Stimulated activated CD4-positive, alpha-beta T cell treated with anti-CD3 and anti-CD28 coated beads, Interleukin-1b, Interleukin-23, amount 100 ng/mL, for 4 hours (primary cell): Measurements from ENCODE around the gene NIT1.

ENCODE experiments used
- DNase-seq, 2 donors: peaks; one replicate each; pipeline ENCODE4 v3.0.0-alpha.2; 2020; ENCODE audit warnings: low read depth in 2 of 2

NIT1 gene

DNA sequence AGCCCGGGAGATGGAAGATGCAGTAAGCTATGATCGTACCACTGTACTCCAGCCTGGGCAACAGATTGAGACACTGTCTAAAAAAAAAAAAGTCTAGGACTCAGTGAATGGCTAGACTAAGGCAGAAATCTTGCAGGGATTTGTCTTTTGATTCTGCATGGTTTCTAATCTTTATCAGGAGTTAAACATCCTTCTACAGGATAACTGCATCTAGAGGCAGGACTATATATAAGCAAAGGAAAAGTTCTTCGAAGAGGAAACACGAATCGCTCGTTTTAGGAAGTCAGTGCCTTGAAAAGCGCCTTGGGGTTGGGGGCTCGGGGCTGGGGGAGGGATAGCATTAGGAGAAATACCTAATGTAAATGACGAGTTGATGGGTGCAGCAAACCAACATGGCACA is 35.3 kb downstream of the NIT1 start:
- no peak for DNase-seq

GRCh38 chr1:161153682-161154337 is 35.9 kb downstream of the NIT1 start, which contains the start of gene UFC1:
Gene UFC1, plus strand, starts transcription at chr1:161153978. Its CDS starts 20 bp downstream, at chr1:161153998.
- DNase-seq, result peak; percentile 56 to 67

GRCh38 chr1:161157867-161158266 is 40.0 kb downstream of the NIT1 start:
- DNase-seq, result no peak

DNA sequence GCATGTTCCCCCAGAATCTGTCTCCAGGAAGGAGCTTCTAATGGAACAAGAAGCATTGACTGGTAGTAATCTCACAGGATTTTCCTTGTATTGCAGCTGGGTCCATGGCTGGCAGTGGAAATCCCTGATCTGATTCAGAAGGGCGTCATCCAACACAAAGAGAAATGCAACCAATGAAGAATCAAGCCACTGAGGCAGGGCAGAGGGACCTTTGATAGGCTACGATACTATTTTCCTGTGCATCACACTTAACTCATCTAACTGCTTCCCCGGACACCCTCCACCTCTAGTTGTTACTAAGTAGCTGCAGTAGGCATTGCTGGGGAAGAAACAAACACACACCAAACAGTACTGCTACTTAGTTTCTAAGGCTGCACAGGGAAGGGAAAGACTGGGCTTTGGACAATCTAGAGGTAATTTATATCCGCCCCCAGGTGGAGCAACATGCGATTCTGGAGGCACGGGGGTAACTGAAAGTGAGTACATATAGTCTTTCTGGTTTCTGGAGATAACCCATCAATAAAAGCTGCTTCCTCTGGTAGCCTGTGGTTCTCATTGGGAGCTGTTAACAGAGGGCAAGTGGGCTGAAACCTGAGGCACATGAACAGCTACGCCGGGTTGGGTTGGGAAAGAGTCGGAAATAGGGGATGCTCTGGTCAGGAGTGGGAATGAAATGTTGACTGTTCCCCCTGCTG is 40.6 kb downstream of the NIT1 start:
- no peak for DNase-seq

DNA sequence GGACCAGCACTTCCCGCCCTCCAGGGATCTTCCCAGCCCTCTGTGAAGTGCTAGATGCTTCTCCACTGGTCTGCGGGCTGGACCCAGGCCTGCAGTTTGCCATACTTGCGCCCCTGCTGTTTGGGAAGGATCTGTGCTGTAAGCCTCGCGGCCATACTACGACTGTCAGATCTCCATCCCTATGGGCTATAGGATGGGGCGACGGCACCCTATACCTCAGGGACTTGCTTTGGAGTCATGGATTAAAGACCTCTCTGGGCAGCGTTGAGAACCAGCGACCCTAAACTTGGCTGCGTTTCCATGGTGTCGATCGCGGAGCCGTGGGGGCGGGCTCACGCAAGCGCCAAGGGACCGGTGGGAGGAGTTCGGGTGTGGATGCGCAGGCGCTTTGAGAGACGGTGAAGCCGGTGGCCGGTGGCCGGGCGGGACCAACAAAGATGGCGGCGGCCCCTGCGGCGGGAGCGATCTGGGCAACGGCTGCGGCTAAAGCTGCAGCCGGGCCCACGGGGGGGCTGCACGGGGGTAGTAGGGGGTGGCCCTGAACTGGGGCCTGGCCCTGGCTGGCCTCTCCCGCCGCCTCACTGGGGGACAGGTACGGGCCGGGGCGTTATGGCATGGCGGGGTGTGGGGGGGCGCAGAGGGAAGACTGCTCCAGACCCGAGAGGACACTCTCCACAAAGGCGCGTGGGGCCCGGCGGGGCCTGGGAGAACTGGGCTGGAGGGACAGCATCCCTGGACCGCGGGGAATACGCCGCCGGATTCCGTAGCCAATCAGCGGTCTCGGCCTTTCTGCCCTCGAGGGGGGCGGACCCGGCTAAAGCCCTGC is 41.4 kb downstream of the NIT1 start, which contains the start of gene USP21:
TSS of gene USP21 (plus strand) at position 414 of the 826 bp plus-strand sequence. CDS start 1,141 bp downstream, outside the sequence.
- peak; percentile 85 to 87 for DNase-seq

GRCh38 chr1:161159913-161160243 is 42.0 kb downstream of the NIT1 start:
- no peak for DNase-seq

DNA sequence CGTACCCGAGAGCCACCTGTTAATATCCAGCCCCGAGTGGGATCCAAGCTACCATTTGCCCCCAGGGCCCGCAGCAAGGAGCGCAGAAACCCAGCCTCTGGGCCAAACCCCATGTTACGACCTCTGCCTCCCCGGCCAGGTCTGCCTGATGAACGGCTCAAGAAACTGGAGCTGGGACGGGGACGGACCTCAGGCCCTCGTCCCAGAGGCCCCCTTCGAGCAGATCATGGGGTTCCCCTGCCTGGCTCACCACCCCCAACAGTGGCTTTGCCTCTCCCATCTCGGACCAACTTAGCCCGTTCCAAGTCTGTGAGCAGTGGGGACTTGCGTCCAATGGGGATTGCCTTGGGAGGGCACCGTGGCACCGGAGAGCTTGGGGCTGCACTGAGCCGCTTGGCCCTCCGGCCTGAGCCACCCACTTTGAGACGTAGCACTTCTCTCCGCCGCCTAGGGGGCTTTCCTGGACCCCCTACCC is 42.8 kb downstream of the NIT1 start:
- DNase-seq, result no peak

DNA sequence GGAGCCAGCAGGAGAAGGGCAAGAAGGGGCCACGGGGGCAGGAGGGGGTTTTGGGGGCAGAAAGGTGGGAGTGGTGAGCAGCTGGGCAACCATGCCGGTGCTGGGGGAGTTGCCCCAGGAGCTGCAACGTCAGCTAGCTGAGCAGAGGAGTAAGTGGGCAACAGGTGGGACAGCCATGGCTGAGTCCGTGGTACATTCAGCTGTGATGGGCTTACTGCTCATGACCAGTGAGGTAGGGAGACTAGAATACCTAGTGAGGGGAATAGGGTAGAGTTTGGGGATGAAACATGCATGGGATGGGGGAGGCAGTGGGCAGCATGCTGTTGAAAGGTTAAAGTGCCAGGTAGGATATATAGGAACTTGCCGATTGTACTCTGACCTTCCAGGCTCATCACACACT is 43.7 kb downstream of the NIT1 start:
- DNase-seq, result no peak

GRCh38 chr1:161162052-161162451 is 44.1 kb downstream of the NIT1 start:
- DNase-seq, result no peak

DNA sequence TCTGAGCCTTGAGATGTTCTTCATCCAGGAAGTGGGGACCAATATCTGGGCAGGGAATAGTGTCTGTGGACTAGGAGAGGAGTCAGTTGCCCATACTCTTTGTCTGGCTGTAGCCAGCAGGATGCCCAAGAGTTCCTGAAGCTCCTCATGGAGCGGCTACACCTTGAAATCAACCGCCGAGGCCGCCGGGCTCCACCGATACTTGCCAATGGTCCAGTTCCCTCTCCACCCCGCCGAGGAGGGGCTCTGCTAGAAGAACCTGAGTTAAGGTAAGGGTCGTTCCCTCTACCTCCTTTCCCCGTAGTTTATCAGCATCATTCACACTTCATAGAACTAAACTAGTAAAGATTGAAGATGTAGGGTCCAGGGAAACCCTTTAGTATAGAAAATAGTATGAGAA is 44.9 kb downstream of the NIT1 start:
- no peak for DNase-seq

GRCh38 chr1:161163793-161164192 is 45.9 kb downstream of the NIT1 start:
- no peak for DNase-seq

GRCh38 chr1:161164901-161165610 is 47.2 kb downstream of the NIT1 start:
- no peak for DNase-seq

DNA sequence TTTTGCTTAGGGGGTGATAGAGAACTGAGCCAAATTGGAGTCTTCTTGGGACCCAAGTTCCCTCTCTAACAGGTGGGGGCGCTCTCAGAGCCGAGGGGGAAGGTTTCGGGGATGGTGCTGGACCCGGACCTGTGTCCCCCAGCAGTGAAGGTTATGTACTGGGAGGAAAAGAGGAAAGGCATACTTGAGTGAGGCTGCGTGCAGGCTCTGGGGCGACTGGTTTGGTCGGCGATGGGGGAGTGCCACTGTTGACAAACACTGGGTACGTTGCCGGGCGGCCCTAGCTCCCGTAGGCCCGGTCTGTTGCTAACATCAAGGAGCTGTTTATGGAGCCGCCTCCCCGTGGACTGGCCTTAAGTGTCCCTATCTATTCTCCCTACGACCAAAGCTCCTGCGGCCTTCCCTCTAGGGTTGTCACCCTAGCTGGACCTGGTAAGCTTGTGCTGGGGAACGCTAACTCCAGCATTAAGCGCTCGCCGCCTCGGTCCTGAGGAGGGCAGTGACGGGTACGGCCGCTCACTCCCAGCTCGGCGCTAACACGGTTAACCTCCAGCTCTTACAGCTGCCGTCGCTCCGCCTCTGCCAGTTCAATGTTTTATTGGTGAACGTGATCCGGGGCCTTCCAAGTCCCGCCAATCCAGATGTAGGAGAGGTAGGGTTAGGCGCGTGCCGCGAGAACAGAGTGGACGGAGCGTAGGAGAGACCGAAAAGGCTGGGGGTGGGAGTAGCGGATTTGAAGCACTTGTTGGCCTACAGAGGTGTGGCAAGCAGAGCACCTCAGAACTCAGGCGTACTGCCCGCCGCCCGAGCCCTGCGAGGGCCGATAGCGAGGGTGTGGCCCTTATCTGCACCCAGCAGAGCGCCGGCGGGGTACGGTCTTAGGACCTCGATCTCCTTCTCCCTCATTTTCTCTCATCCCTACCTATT is 48.1 kb downstream of the NIT1 start, which contains the start of gene PPOX:
TSS of gene PPOX (plus strand) at position 685 of the 927 bp plus-strand sequence. CDS start 422 bp downstream, outside the sequence.
- DNase-seq, result peak; percentile 79 to 83

DNA sequence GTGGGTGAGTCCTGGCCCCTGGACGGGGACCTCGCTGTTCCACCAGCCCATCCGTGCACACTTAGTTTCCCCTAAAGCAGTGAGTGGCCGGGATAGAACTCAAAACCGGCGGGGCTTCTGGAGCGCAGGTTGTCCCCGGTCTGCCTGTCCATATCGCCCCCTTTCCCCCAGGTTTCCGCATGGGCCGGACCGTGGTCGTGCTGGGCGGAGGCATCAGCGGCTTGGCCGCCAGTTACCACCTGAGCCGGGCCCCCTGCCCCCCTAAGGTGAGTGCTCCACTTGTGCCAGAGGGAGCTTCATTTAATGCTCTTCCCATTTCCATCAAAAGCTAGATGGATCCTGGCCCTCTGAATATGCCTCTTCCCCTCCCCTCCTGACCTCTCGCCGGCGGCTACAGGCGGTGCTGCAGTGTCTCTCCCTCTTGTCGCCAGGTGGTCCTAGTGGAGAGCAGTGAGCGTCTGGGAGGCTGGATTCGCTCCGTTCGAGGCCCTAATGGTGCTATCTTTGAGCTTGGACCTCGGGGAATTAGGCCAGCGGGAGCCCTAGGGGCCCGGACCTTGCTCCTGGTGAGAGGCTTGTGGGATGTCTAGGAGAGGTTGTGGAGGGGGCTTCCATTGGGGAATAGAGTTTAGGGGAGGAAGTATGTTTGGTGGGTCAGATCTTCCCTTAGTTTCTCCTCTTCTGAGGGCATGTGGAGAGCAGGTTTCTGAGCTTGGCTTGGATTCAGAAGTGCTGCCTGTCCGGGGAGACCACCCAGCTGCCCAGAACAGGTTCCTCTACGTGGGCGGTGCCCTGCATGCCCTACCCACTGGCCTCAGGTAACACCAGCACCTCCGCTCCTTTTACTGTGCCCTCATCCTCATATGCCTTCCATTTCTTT is 49.0 kb downstream of the NIT1 start:
- DNase-seq, result no peak

- no peak for DNase-seq
Observed at GRCh38 chr1:161168906-161169305, 51.0 kb downstream of the NIT1 start.
